ENCODE measurements around the gene UNC13C. TPM values are rescaled to one million over a fixed set of nuclear protein-coding genes. Genes with fewer than 3 reads are reported as not detected.

Gene UNC13C
- polyA plus RNA-seq, 1 donor from 2014 or later, result 0.16 TPM

GRCh38 chr15:54046093-54046492 is 67.9 kb downstream of the UNC13C start:
- peaks cover 0 to 4% (median 0%) of the 10 kb centered on the region in 3 donors for H3K9me3 Mint-ChIP-seq
- H3K27ac Mint-ChIP-seq, result no peak overlapping the region
- H3K4me1 Mint-ChIP-seq, result no peaks in the 10 kb centered on the region
- peaks cover 1% of the 10 kb centered on the region for H3K27me3 Mint-ChIP-seq
- H3K36me3 Mint-ChIP-seq, result no peaks in the 10 kb centered on the region
- no peak overlapping the region for H3K4me3 Mint-ChIP-seq

- H3K27me3 Mint-ChIP-seq, result no peaks in the 10 kb centered on the region
- no peak overlapping the region for H3K4me3 Mint-ChIP-seq
- H3K27ac Mint-ChIP-seq, result no peak overlapping the region
- peaks cover 0 to 10% (median 5%) of the 10 kb centered on the region in 3 donors for H3K9me3 Mint-ChIP-seq
- H3K4me1 Mint-ChIP-seq, result no peaks in the 10 kb centered on the region
- H3K36me3 Mint-ChIP-seq, result peaks cover 1% of the 10 kb centered on the region
Observed at GRCh38 chr15:54064365-54064764, 86.1 kb downstream of the UNC13C start.

GRCh38 chr15:54066403-54066802 is 88.2 kb downstream of the UNC13C start:
- Mint-ChIP-seq H3K4me3 (no peak overlapping the region), H3K4me1 (no peaks in the 10 kb centered on the region), H3K27ac (no peak overlapping the region), H3K9me3 (peaks cover 0 to 7% (median 5%) of the 10 kb centered on the region in 3 donors), H3K27me3 (no peaks in the 10 kb centered on the region), H3K36me3 (peaks cover 1% of the 10 kb centered on the region)

DNA sequence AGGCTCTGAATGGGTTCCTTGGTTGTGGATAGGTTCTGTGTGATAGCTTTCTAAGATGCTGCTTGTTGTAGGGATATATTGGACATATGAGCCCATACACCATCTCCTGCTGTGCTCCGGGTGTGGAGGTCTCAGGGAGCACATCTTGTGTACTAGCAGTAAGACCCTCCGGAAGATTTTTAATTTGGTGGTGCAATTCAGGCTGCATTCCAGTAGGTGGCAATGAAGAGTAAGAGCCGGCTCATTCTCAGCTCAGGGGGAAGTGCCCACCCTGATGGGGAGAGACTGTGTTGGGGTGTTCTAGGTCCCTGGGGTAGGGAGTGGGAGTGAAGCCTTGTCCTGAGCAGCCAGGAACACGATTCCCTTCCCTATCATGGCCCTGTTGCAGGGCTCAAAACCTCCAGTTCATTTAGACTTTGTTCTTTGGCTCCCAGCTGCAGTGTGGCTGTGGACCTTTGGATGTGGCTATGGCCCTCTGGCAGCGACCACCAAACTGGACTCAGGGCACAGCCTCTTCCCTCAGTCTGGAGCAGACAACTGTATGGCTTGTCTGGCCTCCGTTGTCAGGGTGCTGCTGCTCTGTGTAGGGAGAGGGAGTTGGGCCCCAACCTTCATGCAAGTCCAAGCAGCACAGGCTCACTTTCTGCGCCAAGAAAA is 104.7 kb downstream of the UNC13C start:
- H3K9me3 Mint-ChIP-seq, result no peaks in the 10 kb centered on the region
- no peaks in the 10 kb centered on the region for H3K4me1 Mint-ChIP-seq
- no peak overlapping the region for H3K4me3 Mint-ChIP-seq
- peaks cover 2% of the 10 kb centered on the region for H3K36me3 Mint-ChIP-seq
- H3K27me3 Mint-ChIP-seq, result no peaks in the 10 kb centered on the region
- no peak overlapping the region for H3K27ac Mint-ChIP-seq

- H3K27ac Mint-ChIP-seq, result no peak overlapping the region
- no peak overlapping the region for H3K4me3 Mint-ChIP-seq
- H3K4me1 Mint-ChIP-seq, result no peaks in the 10 kb centered on the region
Observed at GRCh38 chr15:54083501-54083900, 105.3 kb downstream of the UNC13C start.

GRCh38 chr15:54083991-54084390 is 105.8 kb downstream of the UNC13C start:
- Mint-ChIP-seq H3K36me3 (peaks cover 2% of the 10 kb centered on the region), H3K27me3 (peaks cover 1% of the 10 kb centered on the region), H3K4me1 (no peaks in the 10 kb centered on the region), H3K27ac (no peak overlapping the region), H3K9me3 (no peaks in the 10 kb centered on the region), H3K4me3 (no peak overlapping the region)

More at GRCh38 chr15:54083501-54083900, 105.3 kb downstream of the UNC13C start:
- Mint-ChIP-seq H3K36me3 (peaks cover 2% of the 10 kb centered on the region), H3K27me3 (no peaks in the 10 kb centered on the region), H3K9me3 (no peaks in the 10 kb centered on the region)

DNA sequence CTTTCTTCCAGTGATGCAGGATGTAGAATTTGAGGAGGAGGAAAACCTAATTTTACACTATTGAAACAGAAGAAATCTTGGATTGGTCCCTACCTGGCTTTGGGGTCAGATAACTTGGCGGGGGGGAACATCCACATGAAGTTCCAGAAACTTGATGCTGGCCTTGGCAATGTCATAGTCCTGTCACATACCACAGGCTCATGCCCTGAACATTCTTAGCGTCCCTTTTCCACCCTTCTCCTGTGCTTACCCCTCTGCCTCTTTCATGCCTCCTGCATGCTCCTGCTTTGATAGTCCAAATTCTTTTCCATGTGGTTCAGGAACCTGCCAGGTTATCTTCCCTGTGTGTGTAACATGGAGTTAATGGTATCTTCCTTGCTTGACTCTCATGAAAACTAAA is 110.6 kb downstream of the UNC13C start:
- no peak overlapping the region for H3K27ac Mint-ChIP-seq
- no peaks in the 10 kb centered on the region for H3K4me1 Mint-ChIP-seq
- H3K36me3 Mint-ChIP-seq, result peaks cover 2% of the 10 kb centered on the region
- H3K9me3 Mint-ChIP-seq, result no peaks in the 10 kb centered on the region
- H3K27me3 Mint-ChIP-seq, result peaks cover 2% of the 10 kb centered on the region
- H3K4me3 Mint-ChIP-seq, result no peak overlapping the region

DNA sequence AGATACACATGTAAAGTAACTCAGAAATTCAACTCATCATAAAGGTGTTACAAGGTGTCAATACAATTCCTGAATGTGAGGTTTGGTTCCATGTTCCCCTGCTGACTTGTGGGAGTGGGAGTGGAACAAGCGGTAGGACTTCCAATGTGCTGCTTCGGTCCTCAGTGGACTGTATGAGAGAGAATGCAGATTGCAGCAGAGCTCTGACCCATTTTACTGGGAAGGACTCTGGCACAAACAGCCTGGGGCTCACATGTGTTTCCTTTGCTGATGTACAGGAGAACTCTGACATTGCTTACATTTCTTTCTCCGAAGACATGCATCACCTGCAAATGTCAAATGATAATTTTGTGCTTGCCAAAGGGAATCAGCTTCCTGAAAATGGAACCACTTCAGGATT is 111.5 kb downstream of the UNC13C start:
- peaks cover 2% of the 10 kb centered on the region for H3K36me3 Mint-ChIP-seq
- no peak overlapping the region for H3K4me3 Mint-ChIP-seq
- no peak overlapping the region for H3K27ac Mint-ChIP-seq
- H3K9me3 Mint-ChIP-seq, result no peaks in the 10 kb centered on the region
- H3K4me1 Mint-ChIP-seq, result no peaks in the 10 kb centered on the region
- peaks cover 4% of the 10 kb centered on the region for H3K27me3 Mint-ChIP-seq

DNA sequence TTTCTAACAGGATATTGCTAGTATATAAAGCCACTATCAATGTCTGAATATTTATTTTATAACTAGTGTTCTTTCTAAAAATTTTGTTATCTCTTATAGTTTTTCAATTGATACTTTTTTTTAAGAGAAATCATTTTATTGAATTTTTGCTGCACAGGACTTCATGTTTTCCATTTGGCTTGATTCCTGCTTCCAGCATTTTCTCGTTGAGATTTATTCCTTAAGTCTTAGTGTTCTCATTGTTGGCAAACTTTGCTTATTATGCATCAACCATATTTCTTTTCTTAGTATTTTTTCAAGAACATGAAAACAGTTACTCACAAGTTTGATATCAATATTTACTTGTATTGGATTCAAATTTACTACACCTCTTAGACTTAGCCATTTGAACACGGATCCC is 113.4 kb downstream of the UNC13C start:
- no peaks in the 10 kb centered on the region for H3K4me1 Mint-ChIP-seq
- no peak overlapping the region for H3K27ac Mint-ChIP-seq
- H3K27me3 Mint-ChIP-seq, result peaks cover 4% of the 10 kb centered on the region
- H3K36me3 Mint-ChIP-seq, result no peaks in the 10 kb centered on the region
- no peak overlapping the region for H3K4me3 Mint-ChIP-seq
- H3K9me3 Mint-ChIP-seq, result peaks cover 0 to 4% (median 0%) of the 10 kb centered on the region in 3 donors

DNA sequence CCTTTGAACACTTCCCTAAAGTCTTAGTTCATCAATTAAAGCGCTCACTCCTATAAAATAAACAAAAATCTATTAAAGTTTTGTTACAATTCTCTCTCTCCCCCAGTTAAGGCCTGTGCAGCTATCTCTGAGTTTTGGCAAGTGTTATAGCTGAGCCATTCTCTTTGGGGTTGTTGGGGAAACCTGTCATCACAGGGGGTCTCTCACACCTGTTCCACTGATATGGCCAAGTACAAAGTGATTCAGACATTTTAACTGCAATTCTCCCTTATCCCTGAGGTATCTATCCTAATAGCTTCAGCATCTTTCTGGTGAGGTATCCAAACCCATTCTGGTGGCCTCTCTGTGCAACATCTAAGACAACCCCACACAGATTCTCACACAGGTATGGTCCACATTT is 116.4 kb downstream of the UNC13C start:
- no peaks in the 10 kb centered on the region for H3K4me1 Mint-ChIP-seq
- no peak overlapping the region for H3K4me3 Mint-ChIP-seq
- peaks cover 2% of the 10 kb centered on the region for H3K27me3 Mint-ChIP-seq
- H3K9me3 Mint-ChIP-seq, result peaks cover 0 to 4% (median 0%) of the 10 kb centered on the region in 3 donors
- no peaks in the 10 kb centered on the region for H3K36me3 Mint-ChIP-seq
- H3K27ac Mint-ChIP-seq, result no peak overlapping the region

GRCh38 chr15:54097019-54097418 is 118.8 kb downstream of the UNC13C start:
- Mint-ChIP-seq H3K27me3 (peaks cover 2% of the 10 kb centered on the region), H3K36me3 (no peaks in the 10 kb centered on the region), H3K27ac (no peak overlapping the region), H3K4me3 (no peak overlapping the region), H3K9me3 (peaks cover 0 to 4% (median 0%) of the 10 kb centered on the region in 3 donors), H3K4me1 (peaks cover 0 to 7% (median 0%) of the 10 kb centered on the region in 3 donors)

GRCh38 chr15:54099010-54099409 is 120.8 kb downstream of the UNC13C start:
- H3K4me3 Mint-ChIP-seq, result no peak overlapping the region
- peaks cover 2% of the 10 kb centered on the region for H3K27me3 Mint-ChIP-seq
- no peaks in the 10 kb centered on the region for H3K36me3 Mint-ChIP-seq
- H3K27ac Mint-ChIP-seq, result no peak overlapping the region
- peaks cover 0 to 4% (median 2%) of the 10 kb centered on the region in 3 donors for H3K9me3 Mint-ChIP-seq
- peaks cover 0 to 7% (median 0%) of the 10 kb centered on the region in 3 donors for H3K4me1 Mint-ChIP-seq

DNA sequence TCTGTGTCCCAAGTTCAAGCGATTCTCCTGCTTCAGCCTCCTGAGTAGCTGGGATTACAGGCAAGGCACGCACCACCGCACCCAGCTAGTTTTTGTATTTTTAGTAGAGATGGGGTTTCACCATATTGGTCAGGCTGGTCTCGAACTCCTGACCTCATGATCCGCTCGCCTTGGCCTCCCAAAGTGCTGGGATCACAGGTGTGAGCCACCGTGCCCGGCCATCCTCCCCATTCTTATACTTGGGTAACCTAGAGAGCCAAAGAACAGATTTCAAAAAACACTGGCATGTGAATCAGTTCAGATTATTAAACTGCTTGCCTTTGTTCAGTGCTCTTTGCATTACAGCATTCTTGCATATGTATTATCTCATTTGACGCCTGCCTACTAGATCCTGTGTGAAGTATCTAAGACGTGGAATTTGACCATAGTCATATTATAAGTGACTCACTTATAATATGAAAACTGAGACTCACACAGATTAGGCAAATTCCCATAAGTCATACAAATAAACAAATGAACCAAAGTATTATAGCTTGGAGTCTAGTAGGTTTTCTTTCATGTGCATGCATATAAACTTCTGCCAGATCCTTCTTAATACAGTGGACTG is 123.5 kb downstream of the UNC13C start:
- Mint-ChIP-seq H3K4me3 (no peak overlapping the region), H3K27me3 (no peaks in the 10 kb centered on the region), H3K4me1 (peaks cover 0 to 7% (median 0%) of the 10 kb centered on the region in 3 donors), H3K27ac (no peak overlapping the region), H3K9me3 (peaks cover 0 to 2% (median 0%) of the 10 kb centered on the region in 3 donors), H3K36me3 (no peaks in the 10 kb centered on the region)

- Mint-ChIP-seq H3K27me3 (no peaks in the 10 kb centered on the region), H3K4me3 (no peak overlapping the region), H3K4me1 (peaks cover 0 to 7% (median 0%) of the 10 kb centered on the region in 3 donors), H3K27ac (no peak overlapping the region), H3K9me3 (peaks cover 0 to 2% (median 0%) of the 10 kb centered on the region in 3 donors), H3K36me3 (no peaks in the 10 kb centered on the region)
Observed at GRCh38 chr15:54102704-54103103, 124.5 kb downstream of the UNC13C start.

- H3K36me3 Mint-ChIP-seq, result no peaks in the 10 kb centered on the region
- H3K4me1 Mint-ChIP-seq, result no peaks in the 10 kb centered on the region
- H3K9me3 Mint-ChIP-seq, result no peaks in the 10 kb centered on the region
- H3K27me3 Mint-ChIP-seq, result no peaks in the 10 kb centered on the region
- H3K4me3 Mint-ChIP-seq, result no peak overlapping the region
- H3K27ac Mint-ChIP-seq, result no peak overlapping the region
Observed at GRCh38 chr15:54109014-54109413, 130.8 kb downstream of the UNC13C start.

GRCh38 chr15:54119051-54119450 is 140.8 kb downstream of the UNC13C start:
- no peaks in the 10 kb centered on the region for H3K36me3 Mint-ChIP-seq
- no peak overlapping the region for H3K27ac Mint-ChIP-seq
- no peaks in the 10 kb centered on the region for H3K27me3 Mint-ChIP-seq
- peaks cover 0 to 5% (median 0%) of the 10 kb centered on the region in 3 donors for H3K9me3 Mint-ChIP-seq
- no peak overlapping the region for H3K4me3 Mint-ChIP-seq
- H3K4me1 Mint-ChIP-seq, result no peaks in the 10 kb centered on the region
